ENCODE data around the gene CDT1.

CDT1 gene

DNA sequence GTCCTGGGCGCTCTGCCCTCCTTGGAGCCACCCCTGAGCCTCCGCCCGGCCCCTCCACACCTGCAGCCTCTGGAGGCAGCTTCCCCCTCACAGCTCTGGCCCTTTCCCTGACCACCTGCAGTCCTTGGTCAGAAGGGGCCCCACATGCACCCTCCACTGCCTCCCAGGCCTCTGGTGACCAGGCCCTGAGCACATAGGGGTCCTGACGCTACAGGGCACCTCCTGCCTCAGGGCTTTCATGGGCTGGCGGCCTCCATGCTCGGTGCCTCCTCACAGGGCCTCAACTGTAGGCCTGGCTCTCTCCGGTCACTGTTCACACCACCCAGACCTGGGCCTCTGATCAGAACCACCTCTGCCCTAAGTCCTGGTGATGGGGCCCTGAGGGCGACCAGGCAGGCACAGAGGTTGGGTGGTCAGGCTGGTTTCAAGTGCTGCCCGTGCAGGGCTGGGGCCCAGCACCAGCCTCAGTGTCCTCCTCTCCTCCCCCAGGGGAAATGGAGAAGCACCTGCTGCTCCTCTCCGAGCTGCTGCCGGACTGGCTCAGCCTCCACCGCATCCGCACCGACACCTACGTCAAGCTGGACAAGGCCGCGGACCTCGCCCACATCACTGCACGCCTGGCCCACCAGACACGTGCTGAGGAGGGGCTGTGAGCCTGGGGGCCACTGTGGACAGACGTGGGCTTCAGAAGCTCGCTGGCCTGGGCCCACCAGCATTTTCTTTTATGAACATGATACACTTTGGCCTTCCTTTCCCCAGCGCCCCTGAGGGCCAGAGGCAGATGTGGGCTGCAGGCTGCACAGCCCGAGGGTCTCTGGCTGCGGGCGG, 4.3 kb downstream of the CDT1 start:
- H3K9me3 ChIP-seq (ENCODE audit: low read length): no peaks in the 10 kb centered on the region
- peaks cover 28% of the 10 kb centered on the region for H3K4me1 ChIP-seq (ENCODE audit: insufficient read depth, low read length)
- H2AFZ ChIP-seq (ENCODE audit: low read depth, low read length): no peak overlapping the region
- no peaks in the 10 kb centered on the region for H3K27me3 ChIP-seq (ENCODE audit: insufficient read depth, low read length)
- peaks cover 51% of the 10 kb centered on the region for H3K36me3 ChIP-seq (ENCODE audit: insufficient read depth, low read length)
- no peak overlapping the region for H3K4me3 ChIP-seq (ENCODE audit: low read length)

DNA sequence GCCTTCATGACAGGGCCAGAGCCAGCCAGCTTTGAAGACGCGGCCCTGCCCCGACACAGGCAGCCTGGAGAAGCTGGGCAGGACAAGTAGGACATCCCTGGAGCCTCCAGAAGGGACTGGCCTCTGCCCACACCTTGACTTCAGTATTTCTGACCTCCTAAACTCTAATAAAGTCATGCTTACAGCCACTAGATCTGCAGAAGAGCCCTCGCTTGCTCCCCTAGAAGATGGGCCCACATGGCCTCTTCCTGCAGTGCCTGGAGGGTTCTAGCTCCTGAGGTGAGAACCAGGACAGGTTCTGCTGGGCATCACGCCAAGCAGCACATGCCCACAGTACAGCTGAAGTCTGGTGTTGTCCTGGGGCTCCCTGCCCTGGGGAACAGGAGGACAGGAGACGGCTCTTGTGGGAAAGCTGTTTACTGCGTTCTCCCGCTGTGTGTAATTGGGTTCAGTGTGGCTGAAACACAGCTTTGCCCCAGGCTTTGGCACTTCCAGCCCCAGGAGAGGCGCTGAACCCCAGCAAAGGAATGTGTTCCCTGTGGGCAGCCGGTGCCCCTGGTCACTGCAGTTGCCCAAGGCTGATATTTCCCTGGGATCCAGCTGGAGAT, 5.6 kb downstream of the CDT1 start:
- H2AFZ ChIP-seq (ENCODE audit: low read depth, low read length): no peak overlapping the region
- peaks cover 51% of the 10 kb centered on the region for H3K36me3 ChIP-seq (ENCODE audit: insufficient read depth, low read length)
- H3K27me3 ChIP-seq (ENCODE audit: insufficient read depth, low read length): no peaks in the 10 kb centered on the region
- H3K9me3 ChIP-seq (ENCODE audit: low read length): no peaks in the 10 kb centered on the region
- no peak overlapping the region for H3K4me3 ChIP-seq (ENCODE audit: low read length)
- H3K4me1 ChIP-seq (ENCODE audit: insufficient read depth, low read length): peaks cover 27% of the 10 kb centered on the region

DNA sequence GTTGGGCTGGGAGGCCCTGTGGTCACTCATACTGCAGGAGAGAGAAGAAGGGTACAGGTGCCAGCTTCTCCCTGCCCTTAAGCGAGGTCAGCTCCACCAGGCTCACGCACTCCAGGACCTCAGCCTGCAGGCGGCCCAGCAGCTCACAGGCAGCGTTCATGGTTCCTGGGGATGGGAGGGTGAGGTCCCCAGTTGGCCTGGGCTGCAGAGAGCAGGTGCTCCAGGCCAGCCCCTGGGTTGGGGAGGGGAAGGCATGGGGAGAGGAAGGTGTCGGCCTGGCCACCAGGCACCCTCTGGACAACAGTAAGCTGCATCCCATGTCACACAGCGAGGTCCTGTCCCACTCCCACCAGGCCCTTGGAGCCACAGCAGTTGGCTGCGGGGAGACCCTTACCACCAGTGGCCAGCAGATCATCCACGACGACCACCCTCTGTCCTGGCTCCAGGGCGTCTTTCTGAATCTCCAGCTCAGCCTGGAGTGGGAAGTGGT, 6.1 kb downstream of the CDT1 start:
- no peaks in the 10 kb centered on the region for H3K27me3 ChIP-seq (ENCODE audit: insufficient read depth, low read length)
- H3K4me1 ChIP-seq (ENCODE audit: insufficient read depth, low read length): peaks cover 23% of the 10 kb centered on the region
- no peaks in the 10 kb centered on the region for H3K9me3 ChIP-seq (ENCODE audit: low read length)
- no peak overlapping the region for H3K4me3 ChIP-seq (ENCODE audit: low read length)
- peaks cover 51% of the 10 kb centered on the region for H3K36me3 ChIP-seq (ENCODE audit: insufficient read depth, low read length)
- no peak overlapping the region for H2AFZ ChIP-seq (ENCODE audit: low read depth, low read length)

DNA sequence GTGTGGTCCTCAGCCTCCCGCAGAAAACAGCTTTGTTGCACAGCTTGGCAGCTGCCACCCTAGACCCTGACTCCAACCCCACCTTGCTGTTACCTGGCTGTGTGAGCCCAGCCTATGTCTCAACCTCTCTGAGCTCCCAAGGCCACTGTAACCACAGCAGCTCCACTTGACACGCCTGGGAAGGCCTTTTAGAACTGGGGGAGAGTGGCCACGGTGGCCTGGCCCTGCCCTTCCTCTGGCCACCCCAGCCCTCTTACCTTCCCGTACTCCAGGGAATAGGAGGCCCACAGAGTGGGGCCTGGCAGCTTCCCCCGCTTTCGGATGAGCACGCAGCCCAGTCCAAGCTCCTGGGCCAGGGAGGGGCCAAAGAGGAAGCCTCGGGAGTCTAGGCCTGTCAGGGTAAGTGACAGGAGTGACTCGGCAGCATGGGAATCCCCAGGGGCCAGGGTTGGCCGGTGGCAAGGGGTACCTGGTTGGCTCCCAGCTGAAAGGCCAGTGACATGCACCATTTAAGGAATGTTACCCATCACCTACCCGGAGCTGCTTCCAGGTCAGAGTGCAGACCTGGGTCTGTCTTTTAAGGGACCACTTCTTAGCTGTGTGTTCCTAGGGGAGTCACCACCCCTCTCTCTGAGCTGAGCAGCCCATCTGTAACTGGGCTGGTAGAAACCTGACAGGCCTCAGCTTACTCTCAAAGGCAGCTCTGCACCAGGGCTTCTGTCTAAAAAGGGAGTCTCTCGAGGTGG, 6.8 kb downstream of the CDT1 start:
- H2AFZ ChIP-seq (ENCODE audit: low read depth, low read length): no peak overlapping the region
- H3K36me3 ChIP-seq (ENCODE audit: insufficient read depth, low read length): peaks cover 45% of the 10 kb centered on the region
- no peaks in the 10 kb centered on the region for H3K9me3 ChIP-seq (ENCODE audit: low read length)
- H3K4me3 ChIP-seq (ENCODE audit: low read length): peak overlapping the region; percentile 77
- no peaks in the 10 kb centered on the region for H3K27me3 ChIP-seq (ENCODE audit: insufficient read depth, low read length)
- peaks cover 17% of the 10 kb centered on the region for H3K4me1 ChIP-seq (ENCODE audit: insufficient read depth, low read length)

DNA sequence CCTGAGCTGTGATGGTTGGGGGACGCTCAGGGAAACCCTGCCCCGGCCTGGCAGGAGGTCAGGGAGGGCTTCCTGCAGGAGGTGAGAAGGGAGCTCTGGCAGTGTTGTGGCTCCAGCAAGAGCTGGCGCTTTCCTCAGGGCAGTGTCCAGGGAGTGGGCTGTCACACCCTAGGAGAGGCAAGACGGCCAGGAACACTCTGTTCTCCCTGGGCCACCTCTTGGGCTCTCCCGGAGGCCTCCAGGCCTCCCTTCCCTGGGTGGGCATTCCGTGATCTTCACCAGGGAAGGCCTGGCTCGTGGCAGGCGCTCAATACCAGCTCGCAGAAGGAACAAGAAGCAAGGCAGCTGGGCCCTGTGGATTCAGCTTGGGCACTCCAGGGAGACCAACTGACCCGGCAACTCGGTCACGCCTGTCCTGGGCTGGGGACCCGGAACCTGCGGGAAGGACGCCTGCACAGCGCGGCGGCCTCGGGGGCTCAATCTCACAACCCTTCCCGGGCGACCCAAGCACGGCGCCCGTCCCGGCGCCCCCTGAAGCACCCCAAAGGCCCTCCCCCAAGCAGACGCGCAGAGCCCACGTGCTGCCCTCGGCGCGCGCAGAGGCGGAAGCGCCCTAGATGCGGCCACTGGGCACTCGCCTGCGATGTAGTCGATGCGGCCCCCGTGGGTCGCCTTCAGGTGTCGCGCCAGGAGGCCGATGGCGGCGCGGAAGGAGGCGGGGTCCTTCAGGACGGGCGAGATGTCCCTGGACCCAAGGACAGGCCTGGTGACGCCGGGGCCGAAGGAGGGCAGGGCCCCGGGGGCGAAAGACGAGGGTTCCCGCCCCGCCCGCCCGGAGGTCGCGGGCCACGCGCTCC, 7.6 kb downstream of the CDT1 start:
- Histone ChIP-seq H3K4me1 (ENCODE audit: insufficient read depth, low read length) (peaks cover 15% of the 10 kb centered on the region), H3K4me3 (ENCODE audit: low read length) (peak overlapping the region; percentile 77), H3K9me3 (ENCODE audit: low read length) (no peaks in the 10 kb centered on the region), H3K27me3 (ENCODE audit: insufficient read depth, low read length) (no peaks in the 10 kb centered on the region), H2AFZ (ENCODE audit: low read depth, low read length) (no peak overlapping the region), H3K36me3 (ENCODE audit: insufficient read depth, low read length) (peaks cover 38% of the 10 kb centered on the region)

DNA sequence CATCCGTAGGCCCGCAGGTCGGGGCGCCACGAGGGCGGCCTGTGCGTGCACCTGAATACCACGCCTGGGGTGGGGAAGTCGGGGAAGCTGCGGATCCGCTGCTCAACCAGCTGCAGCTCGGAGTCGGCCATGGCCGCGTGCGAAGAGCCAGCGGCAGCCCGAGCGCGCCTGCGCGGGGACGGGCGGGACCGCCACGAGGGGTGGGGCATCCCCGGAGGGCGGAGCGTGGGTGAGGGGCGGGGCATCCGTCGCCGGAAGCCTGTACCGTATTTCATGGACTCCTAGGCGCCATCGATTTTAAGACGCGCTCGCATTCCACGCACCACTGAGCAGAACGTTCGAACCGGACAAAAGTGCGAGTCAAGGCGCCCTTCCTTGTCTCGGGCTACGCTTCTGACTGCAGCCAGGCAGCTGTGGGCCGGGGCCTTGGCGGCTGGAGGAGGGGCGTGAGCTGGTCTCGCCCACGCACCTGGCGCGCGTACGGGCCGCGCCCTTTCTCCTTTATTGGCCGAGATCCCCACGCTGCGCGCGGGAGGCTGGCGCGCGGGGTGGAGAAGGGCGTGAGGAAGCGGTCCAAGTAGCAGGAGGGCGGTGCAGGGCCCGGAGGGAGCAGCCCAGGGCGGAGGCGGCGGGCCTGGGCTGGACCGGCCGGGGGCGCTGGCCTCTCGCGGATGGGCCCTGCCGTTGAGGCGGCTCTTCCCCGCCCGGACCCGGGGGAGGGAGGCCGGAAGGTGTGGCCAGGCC, 8.4 kb downstream of the CDT1 start, which contains the start of gene APRT:
Gene APRT, minus strand, starts transcription at position 160 of the 744 bp plus-strand sequence. Its CDS starts 29 bp downstream, at position 131.
- no peaks in the 10 kb centered on the region for H3K27me3 ChIP-seq (ENCODE audit: insufficient read depth, low read length)
- H2AFZ ChIP-seq (ENCODE audit: low read depth, low read length): peak within 1 kb of the TSS; percentile 80
- H3K36me3 ChIP-seq (ENCODE audit: insufficient read depth, low read length): peaks cover 30% of the 10 kb centered on the region
- peaks cover 15% of the 10 kb centered on the region for H3K4me1 ChIP-seq (ENCODE audit: insufficient read depth, low read length)
- H3K4me3 ChIP-seq (ENCODE audit: low read length): peak within 1 kb of the TSS; percentile 77
- H3K9me3 ChIP-seq (ENCODE audit: low read length): no peaks in the 10 kb centered on the region

DNA sequence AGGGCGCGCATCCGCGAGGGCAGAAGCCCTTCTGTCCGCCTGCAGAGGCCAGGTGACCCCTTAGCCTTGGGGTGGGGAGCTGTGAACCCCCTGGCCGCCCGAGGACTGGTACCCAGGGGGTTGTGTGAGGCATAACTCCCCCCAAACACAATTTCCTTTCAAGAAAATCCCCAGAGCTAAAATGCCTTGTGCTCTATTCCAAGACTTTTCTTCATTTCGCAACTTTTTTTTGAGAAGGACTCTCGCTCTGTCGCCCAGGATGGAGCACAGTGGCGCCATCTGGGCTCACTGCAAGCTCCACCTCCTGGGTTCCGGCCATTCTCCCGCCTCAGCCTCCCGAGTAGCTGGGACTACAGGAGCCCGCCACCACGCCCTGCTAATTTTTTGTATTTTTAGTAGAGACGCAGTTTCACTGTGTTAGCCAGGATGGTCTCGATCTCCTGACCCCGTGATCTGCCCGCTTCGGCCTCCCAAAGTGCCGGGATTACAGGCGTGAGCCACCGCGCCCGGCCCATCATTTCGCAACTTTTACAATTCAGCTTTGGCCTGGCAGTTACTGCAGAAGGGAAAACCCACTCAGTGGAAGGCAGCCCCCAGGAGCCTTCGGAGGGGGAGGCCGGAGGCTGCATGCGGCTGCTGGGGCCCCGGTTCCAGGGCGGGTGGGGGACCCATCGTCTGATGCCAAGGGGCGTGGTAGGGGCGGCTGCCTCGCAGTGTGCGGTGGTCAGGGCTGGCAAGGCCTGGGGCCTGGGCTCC, 9.1 kb downstream of the CDT1 start:
- Histone ChIP-seq H2AFZ (ENCODE audit: low read depth, low read length) (no peak overlapping the region), H3K9me3 (ENCODE audit: low read length) (no peaks in the 10 kb centered on the region), H3K4me1 (ENCODE audit: insufficient read depth, low read length) (peaks cover 15% of the 10 kb centered on the region), H3K36me3 (ENCODE audit: insufficient read depth, low read length) (peaks cover 23% of the 10 kb centered on the region), H3K27me3 (ENCODE audit: insufficient read depth, low read length) (no peaks in the 10 kb centered on the region), H3K4me3 (ENCODE audit: low read length) (peak overlapping the region; percentile 77)

DNA sequence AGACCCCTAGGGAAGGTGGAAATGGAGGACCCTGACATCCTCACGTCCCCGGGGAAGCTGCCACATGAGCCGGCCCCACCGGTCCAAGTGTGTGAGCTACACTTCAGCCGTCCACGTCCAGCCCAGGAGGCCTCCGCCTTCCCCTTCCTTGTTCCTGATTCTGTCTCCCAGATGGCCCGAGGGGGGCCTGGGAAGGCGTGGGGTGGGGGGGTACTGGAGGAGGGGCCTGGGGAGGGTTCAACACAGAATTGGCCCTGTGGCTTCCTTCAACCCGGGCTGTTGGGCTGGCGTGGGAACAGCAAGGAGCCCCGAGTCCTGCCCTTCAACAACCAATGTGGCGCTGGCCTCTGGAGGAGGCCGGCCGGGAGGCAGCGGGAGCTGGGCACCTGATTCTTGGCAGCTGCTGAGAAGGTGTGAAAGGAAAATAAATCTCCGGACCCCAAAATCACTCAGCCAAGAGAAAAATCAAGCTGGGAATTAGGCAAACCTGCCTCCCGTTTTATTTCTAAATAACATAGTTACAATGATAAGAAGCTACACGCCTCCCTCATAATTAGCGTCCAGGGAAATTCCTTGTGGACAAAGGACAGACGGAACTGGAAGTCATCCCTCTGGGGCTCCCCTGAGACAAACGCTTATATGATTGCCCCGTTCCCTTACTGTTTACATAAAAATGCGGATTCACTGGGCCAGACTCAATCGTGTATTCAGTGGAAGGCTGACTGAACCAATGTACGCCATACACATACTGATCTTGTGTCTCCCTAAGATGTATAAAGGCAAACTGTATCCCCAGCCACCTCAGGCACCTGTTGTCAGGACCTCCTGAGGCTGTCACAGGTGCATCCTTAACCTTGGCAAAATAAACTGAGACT, 9.9 kb downstream of the CDT1 start:
- Histone ChIP-seq H3K9me3 (ENCODE audit: low read length) (no peaks in the 10 kb centered on the region), H3K4me1 (ENCODE audit: insufficient read depth, low read length) (peaks cover 15% of the 10 kb centered on the region), H3K36me3 (ENCODE audit: insufficient read depth, low read length) (peaks cover 15% of the 10 kb centered on the region), H3K4me3 (ENCODE audit: low read length) (no peak overlapping the region), H2AFZ (ENCODE audit: low read depth, low read length) (no peak overlapping the region), H3K27me3 (ENCODE audit: insufficient read depth, low read length) (no peaks in the 10 kb centered on the region)

DNA sequence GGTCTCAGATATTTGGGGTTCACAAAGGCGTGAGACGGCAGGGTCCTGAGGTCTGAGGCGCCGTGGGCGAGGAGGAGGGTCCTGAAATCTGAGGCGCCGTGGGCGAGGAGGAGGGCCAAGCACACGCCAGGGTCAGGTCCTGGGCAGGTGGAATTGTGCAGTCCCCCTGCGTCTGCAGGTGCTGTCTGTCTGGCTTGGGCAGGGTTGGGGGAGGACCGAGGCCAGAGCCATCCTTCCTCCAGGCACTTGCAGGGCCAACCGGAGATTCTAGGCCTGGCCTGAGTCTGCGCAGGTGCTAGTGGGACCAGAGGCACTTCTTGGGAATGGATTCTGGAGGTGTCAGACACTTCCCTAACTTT, 10.5 kb downstream of the CDT1 start:
- Histone ChIP-seq H2AFZ (ENCODE audit: low read depth, low read length) (no peak overlapping the region), H3K36me3 (ENCODE audit: insufficient read depth, low read length) (peaks cover 10% of the 10 kb centered on the region), H3K4me3 (ENCODE audit: low read length) (no peak overlapping the region), H3K4me1 (ENCODE audit: insufficient read depth, low read length) (peaks cover 15% of the 10 kb centered on the region), H3K9me3 (ENCODE audit: low read length) (no peaks in the 10 kb centered on the region), H3K27me3 (ENCODE audit: insufficient read depth, low read length) (no peaks in the 10 kb centered on the region)

DNA sequence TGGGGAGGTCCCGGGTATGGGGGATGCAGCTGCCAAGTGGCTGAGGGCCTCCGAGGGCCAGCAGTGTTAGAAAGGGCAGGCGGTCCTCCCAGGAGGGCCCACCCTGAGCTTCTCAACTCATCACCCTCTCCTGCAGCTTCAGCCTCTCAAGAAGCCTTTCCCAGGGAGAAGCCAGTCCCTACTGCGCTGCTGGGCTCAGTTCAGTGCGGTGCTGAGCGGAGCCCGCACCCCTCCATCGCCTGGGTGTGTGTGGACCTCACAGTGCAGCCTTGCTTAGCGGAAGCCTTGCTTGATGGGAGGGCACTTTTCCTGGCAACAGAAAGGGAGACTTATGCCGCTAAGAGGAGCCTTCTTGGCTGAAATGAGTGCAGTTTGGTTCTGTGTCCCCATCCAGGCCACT, 11.6 kb downstream of the CDT1 start:
- H3K36me3 ChIP-seq (ENCODE audit: insufficient read depth, low read length): no peaks in the 10 kb centered on the region
- no peak overlapping the region for H3K4me3 ChIP-seq (ENCODE audit: low read length)
- peaks cover 8% of the 10 kb centered on the region for H3K4me1 ChIP-seq (ENCODE audit: insufficient read depth, low read length)

More for the DNA sequence above, 11.6 kb downstream of the CDT1 start:
- Histone ChIP-seq H3K9me3 (ENCODE audit: low read length) (no peaks in the 10 kb centered on the region), H2AFZ (ENCODE audit: low read depth, low read length) (no peak overlapping the region), H3K27me3 (ENCODE audit: insufficient read depth, low read length) (no peaks in the 10 kb centered on the region)

Data from neuron (in vitro differentiated cells).